Bronchus fibroblast of lung (primary cell): Measurements from ENCODE around the gene MTNR1B. TPM values are rescaled to one million over a fixed set of nuclear protein-coding genes. Genes with fewer than 3 reads are reported as not detected.

Experiments used
- total RNA-seq: library from RNA; depleted of rRNA; stranded (reverse); fragments of >200 nt; gene quantifications from 2 replicates; pipeline ENCODE4 v1.2.3, GENCODE V29; 2015

Gene MTNR1B
- total RNA-seq: not detected in 2 replicates

GRCh38 chr11:92969634-92970347 lies at the start of gene MTNR1B:
MTNR1B (plus strand) TSS chr11:92969651; CDS start chr11:92969726, 75 bp downstream.

Other genes with a start within 250 kb of the MTNR1B start
- gene SLC36A4, start 228.3 kb downstream of the MTNR1B start, total RNA-seq: 10.8 and 15.3 TPM in 2 replicates